Panc1 (cell line): ENCODE measurements around the gene AMTN. TPM values are rescaled to one million over a fixed set of nuclear protein-coding genes. Genes with fewer than 3 reads are reported as not detected.

Experiments
- ATAC-seq: fragments of 200-7000 bp; cut with Tn5 transposase; 2 replicates; pipeline ENCODE4 v1.9.1; 2020; ENCODE audit warnings: mild to moderate bottlenecking, moderate library complexity
- BruUV-seq: library from RNA; stranded (reverse); fragments of 400-500 nt; replicated peaks from 2 replicates; lab custom pipeline; 2021; lab: Mats Ljungman, UMichigan
- CTCF ChIA-PET: fragments of 300-600 bp; sonication (Branson Sonifier 250); formaldehyde crosslinking; loops from one replicate; lab custom pipeline; 2022; ENCODE audit warnings: antibody characterized with exemption; lab: Charles Lee
- POLR2A ChIA-PET: fragments of 300-600 bp; sonication (Branson Sonifier 250); formaldehyde crosslinking; loops from one replicate; lab custom pipeline; 2022; ENCODE audit warnings: antibody characterized with exemption; lab: Charles Lee
- DNase-seq: peaks from one replicate; pipeline ENCODE4 v3.0.0-alpha.2; 2010; ENCODE audit warnings: low read depth, low spot score
- H3K27ac ChIP-seq: 2 replicates; pipeline ENCODE4 v1.5.1; 2011; ENCODE audit warnings: mild to moderate bottlenecking, low read length, inconsistent platforms
- H3K27me3 ChIP-seq: fragments of 200-500 bp; sonication (Bioruptor generic); 2 replicates; pipeline ENCODE4 v1.6.0; 2014; ENCODE audit warnings: low read length, inconsistent platforms; ENCODE audit not compliant: control insufficient read depth, insufficient read depth
- H3K36me3 ChIP-seq: fragments of 200-500 bp; sonication (Bioruptor generic); 2 replicates; pipeline ENCODE4 v1.5.1; 2014; ENCODE audit warnings: inconsistent platforms, mild to moderate bottlenecking, low read length, moderate library complexity; ENCODE audit not compliant: control insufficient read depth, insufficient read depth
- H3K4me1 ChIP-seq: 2 replicates; pipeline ENCODE4 v1.5.1; 2011; ENCODE audit warnings: inconsistent platforms, mild to moderate bottlenecking, low read length, moderate library complexity; ENCODE audit not compliant: control insufficient read depth, insufficient read depth
- H3K4me3 ChIP-seq, 2 experiments: 2 replicates each; pipeline ENCODE4 v1.5.1; 2011 to 2012; ENCODE audit warnings: low read depth in 2 of 2, low read length in 2 of 2, mild to moderate bottlenecking in 2 of 2, inconsistent platforms in 1 of 2, moderate library complexity in 1 of 2
- H3K9me3 ChIP-seq: fragments of 200-500 bp; sonication (Bioruptor generic); 2 replicates; pipeline ENCODE4 v1.5.1; 2014; ENCODE audit warnings: low read depth, mild to moderate bottlenecking, inconsistent platforms, low read length, moderate library complexity; ENCODE audit not compliant: control insufficient read depth, insufficient read depth
- POLR2AphosphoS5 ChIP-seq: IDR thresholded peaks from 2 replicates; pipeline ENCODE4 v1.6.1; 2012; ENCODE audit warnings: mild to moderate bottlenecking, low read depth, low read length, moderate library complexity
- SIN3A ChIP-seq: IDR thresholded peaks from 2 replicates; pipeline ENCODE4 v1.6.1; 2012; ENCODE audit warnings: low read depth, mild to moderate bottlenecking, low read length, moderate library complexity, borderline replicate concordance; ENCODE audit not compliant: insufficient read depth
- TCF7L2 ChIP-seq: IDR thresholded peaks from 2 replicates; pipeline ENCODE4 v1.6.1; 2011; ENCODE audit warnings: mild to moderate bottlenecking, low read depth, low read length, inconsistent platforms
- in situ Hi-C: cut with HindIII; loops from 2 replicates; pipeline ENCODE4 v1.10.0; 2016; ENCODE audit warnings: low sequenced_read_pairs, low pct_unique_long_range_greater_than_20kb
- intact Hi-C: fragments of 100-400 bp; cut with micrococcal nuclease; formaldehyde crosslinking; loops from one replicate; pipeline ENCODE4 v1.10.0; 2022; ENCODE audit not compliant: unreplicated experiment
- total RNA-seq: library from RNA; stranded (reverse); gene quantifications from one replicate; pipeline ENCODE4 v1.2.1, GENCODE V29; 2021; ENCODE audit not compliant: unreplicated experiment
- TF ChIP-seq, protein P1 (sequence below): fragments of 450-650 bp; IDR thresholded peaks from 2 replicates; pipeline ENCODE4 v1.5.1; 2017; ENCODE audit warnings: mild to moderate bottlenecking
- TF ChIP-seq, protein P2 (sequence below), 2 experiments: IDR thresholded peaks; 2 replicates each; pipeline ENCODE4 v1.6.1; 2011 to 2012; ENCODE audit warnings: low read depth in 2 of 2, control low read depth in 1 of 2, low read length in 1 of 2, mild to moderate bottlenecking in 1 of 2, moderate library complexity in 1 of 2; ENCODE audit not compliant: insufficient read depth in 1 of 2

The AMTN gene
- total RNA-seq, 1 experiment from 2014 or later, result not detected

DNA sequence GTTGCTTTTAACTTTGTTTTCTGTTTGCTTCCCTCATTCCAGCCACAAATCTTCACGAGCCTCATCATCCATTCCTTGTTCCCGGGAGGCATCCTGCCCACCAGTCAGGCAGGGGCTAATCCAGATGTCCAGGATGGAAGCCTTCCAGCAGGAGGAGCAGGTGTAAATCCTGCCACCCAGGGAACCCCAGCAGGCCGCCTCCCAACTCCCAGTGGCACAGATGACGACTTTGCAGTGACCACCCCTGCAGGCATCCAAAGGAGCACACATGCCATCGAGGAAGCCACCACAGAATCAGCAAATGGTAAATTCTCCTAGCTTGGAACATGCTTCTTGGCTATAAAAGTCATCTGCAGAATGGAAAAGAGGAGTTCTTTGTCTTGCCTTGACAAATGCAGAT lies 12.6 kb downstream of the AMTN start:
- intact Hi-C loops, result no loop called here
- Histone ChIP-seq H3K4me3 (no peak overlapping the region), H3K27ac (no peak overlapping the region), H3K36me3 (no peaks in the 10 kb centered on the region), H3K4me1 (no peaks in the 10 kb centered on the region), H3K27me3 (no peaks in the 10 kb centered on the region), H3K9me3 (no peaks in the 10 kb centered on the region)
- ATAC-seq (no peak), DNase-seq (no peak)
- BruUV-seq, result no TSS peak
- in situ Hi-C loops, result no loop called here
- POLR2A ChIA-PET, result no interaction called here
- CTCF ChIA-PET, result no interaction called here
- TF ChIP-seq, protein P1, sequence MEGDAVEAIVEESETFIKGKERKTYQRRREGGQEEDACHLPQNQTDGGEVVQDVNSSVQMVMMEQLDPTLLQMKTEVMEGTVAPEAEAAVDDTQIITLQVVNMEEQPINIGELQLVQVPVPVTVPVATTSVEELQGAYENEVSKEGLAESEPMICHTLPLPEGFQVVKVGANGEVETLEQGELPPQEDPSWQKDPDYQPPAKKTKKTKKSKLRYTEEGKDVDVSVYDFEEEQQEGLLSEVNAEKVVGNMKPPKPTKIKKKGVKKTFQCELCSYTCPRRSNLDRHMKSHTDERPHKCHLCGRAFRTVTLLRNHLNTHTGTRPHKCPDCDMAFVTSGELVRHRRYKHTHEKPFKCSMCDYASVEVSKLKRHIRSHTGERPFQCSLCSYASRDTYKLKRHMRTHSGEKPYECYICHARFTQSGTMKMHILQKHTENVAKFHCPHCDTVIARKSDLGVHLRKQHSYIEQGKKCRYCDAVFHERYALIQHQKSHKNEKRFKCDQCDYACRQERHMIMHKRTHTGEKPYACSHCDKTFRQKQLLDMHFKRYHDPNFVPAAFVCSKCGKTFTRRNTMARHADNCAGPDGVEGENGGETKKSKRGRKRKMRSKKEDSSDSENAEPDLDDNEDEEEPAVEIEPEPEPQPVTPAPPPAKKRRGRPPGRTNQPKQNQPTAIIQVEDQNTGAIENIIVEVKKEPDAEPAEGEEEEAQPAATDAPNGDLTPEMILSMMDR, result no peak
- TF ChIP-seq POLR2AphosphoS5 (no peak), TCF7L2 (no peak), SIN3A (no peak)
- TF ChIP-seq, protein P2, sequence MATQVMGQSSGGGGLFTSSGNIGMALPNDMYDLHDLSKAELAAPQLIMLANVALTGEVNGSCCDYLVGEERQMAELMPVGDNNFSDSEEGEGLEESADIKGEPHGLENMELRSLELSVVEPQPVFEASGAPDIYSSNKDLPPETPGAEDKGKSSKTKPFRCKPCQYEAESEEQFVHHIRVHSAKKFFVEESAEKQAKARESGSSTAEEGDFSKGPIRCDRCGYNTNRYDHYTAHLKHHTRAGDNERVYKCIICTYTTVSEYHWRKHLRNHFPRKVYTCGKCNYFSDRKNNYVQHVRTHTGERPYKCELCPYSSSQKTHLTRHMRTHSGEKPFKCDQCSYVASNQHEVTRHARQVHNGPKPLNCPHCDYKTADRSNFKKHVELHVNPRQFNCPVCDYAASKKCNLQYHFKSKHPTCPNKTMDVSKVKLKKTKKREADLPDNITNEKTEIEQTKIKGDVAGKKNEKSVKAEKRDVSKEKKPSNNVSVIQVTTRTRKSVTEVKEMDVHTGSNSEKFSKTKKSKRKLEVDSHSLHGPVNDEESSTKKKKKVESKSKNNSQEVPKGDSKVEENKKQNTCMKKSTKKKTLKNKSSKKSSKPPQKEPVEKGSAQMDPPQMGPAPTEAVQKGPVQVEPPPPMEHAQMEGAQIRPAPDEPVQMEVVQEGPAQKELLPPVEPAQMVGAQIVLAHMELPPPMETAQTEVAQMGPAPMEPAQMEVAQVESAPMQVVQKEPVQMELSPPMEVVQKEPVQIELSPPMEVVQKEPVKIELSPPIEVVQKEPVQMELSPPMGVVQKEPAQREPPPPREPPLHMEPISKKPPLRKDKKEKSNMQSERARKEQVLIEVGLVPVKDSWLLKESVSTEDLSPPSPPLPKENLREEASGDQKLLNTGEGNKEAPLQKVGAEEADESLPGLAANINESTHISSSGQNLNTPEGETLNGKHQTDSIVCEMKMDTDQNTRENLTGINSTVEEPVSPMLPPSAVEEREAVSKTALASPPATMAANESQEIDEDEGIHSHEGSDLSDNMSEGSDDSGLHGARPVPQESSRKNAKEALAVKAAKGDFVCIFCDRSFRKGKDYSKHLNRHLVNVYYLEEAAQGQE (IDR thresholded peaks at IDR 0.05; ENCODE audit: insufficient read depth in 1 of 2, low read depth in 2 of 2, low read length in 1 of 2), result no peak

DNA sequence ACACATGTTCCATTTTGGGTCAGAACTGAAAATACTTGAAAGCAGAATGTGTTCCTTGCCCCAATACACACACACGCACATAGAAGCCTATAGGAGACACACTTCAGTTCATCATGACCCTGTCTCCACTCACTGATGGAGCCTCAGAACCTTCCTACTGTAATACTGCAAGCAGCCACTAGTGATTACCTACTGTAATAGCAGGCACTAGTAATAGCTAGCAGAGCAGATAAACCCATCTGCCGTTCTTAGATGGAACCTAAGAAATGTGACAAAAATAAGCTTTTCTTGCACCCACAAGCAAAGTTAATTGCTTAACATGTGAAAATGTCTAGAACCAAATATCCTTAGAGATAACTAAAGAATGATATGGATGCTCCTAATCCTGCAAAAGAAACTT lies 13.6 kb downstream of the AMTN start:
- Histone ChIP-seq H3K9me3 (no peaks in the 10 kb centered on the region), H3K27ac (no peak overlapping the region), H3K4me1 (no peaks in the 10 kb centered on the region), H3K4me3 (no peak overlapping the region), H3K36me3 (no peaks in the 10 kb centered on the region), H3K27me3 (no peaks in the 10 kb centered on the region)
- no TSS peak for BruUV-seq
- no peak for DNase-seq
- POLR2A ChIA-PET, result no interaction called here
- intact Hi-C loops (no loop called here), in situ Hi-C loops (no loop called here)
- CTCF ChIA-PET, result no interaction called here
- no peak for ATAC-seq
- TF ChIP-seq, protein P1, result no peak
- TF ChIP-seq TCF7L2 (no peak), SIN3A (no peak), POLR2AphosphoS5 (no peak)
- TF ChIP-seq, protein P2 (IDR thresholded peaks at IDR 0.05; ENCODE audit: insufficient read depth in 1 of 2, low read depth in 2 of 2, low read length in 1 of 2), result no peak
